ENCODE results near the gene ERFL. TPM values are rescaled to one million over a fixed set of nuclear protein-coding genes. Genes with fewer than 3 reads are reported as not detected.

Gene ERFL
- total RNA-seq, 1 experiment from 2014 or later = 0.65 TPM

- H3K4me1 ChIP-seq (replicated peaks; ENCODE audit: insufficient read depth) = no peaks in the 10 kb centered on the region
- no peak overlapping the region for H3K27ac ChIP-seq
- no peaks in the 10 kb centered on the region for H3K9me3 ChIP-seq (ENCODE audit: insufficient read depth, low read depth)
- no TSS peak for BruUV-seq (replicated peaks)
- H3K4me3 ChIP-seq = no peak overlapping the region
- peaks cover 14% of the 10 kb centered on the region for H4K20me1 ChIP-seq (ENCODE audit: insufficient read depth)
- intact Hi-C loops (cut with micrococcal nuclease; ENCODE audit: unreplicated experiment) = no loop called here
- ChIA-PET POLR2A (ENCODE audit: unreplicated experiment) (no interaction called here), CTCF (no interaction called here)
- peaks cover 6% of the 10 kb centered on the region; the same call in 1 of the 2 replicates for H3K36me3 ChIP-seq (ENCODE audit: low read depth)
- DNase-seq = no peak
- H3K27me3 ChIP-seq (ENCODE audit: insufficient read depth, low read depth) = no peaks in the 10 kb centered on the region
- H3K79me2 ChIP-seq (ENCODE audit: low read depth) = no peaks in the 10 kb centered on the region
- no peaks in the 10 kb centered on the region for H3K9me2 ChIP-seq (ENCODE audit: insufficient read depth)
- H2AFZ ChIP-seq = no peak overlapping the region
- no peak overlapping the region for H3K4me2 ChIP-seq
- peaks cover 9% of the 10 kb centered on the region; the same call in 1 of the 2 replicates for H3F3A ChIP-seq (ENCODE audit: insufficient read depth, low read depth)
- TF ChIP-seq CTCF (conservative IDR thresholded peaks at IDR 0.05) = no peak
- TF ChIP-seq EZH2 (IDR thresholded peaks at IDR 0.05; ENCODE audit: low read depth) = no peak
These were observed 31.1 kb downstream of the ERFL start for GRCh38 chr19:41897181-41897580.

GRCh38 chr19:41896581-41896942, 31.7 kb downstream of the ERFL start:
- Histone ChIP-seq H3K9me2 (ENCODE audit: insufficient read depth) (no peaks in the 10 kb centered on the region), H3K4me3 (no peak overlapping the region), H3F3A (ENCODE audit: insufficient read depth, low read depth) (peaks cover 9% of the 10 kb centered on the region; the same call in 1 of the 2 replicates), H2AFZ (no peak overlapping the region), H3K9me3 (ENCODE audit: insufficient read depth, low read depth) (no peaks in the 10 kb centered on the region), H3K4me1 (replicated peaks; ENCODE audit: insufficient read depth) (no peaks in the 10 kb centered on the region), H3K27ac (no peak overlapping the region), H3K79me2 (ENCODE audit: low read depth) (no peaks in the 10 kb centered on the region), H3K4me2 (no peak overlapping the region), H4K20me1 (ENCODE audit: insufficient read depth) (peaks cover 14% of the 10 kb centered on the region), H3K27me3 (ENCODE audit: insufficient read depth, low read depth) (no peaks in the 10 kb centered on the region), H3K36me3 (ENCODE audit: low read depth) (peaks cover 10% of the 10 kb centered on the region; the same call in 1 of the 2 replicates)
- BruUV-seq (replicated peaks) = no TSS peak
- TF ChIP-seq CTCF (conservative IDR thresholded peaks at IDR 0.05) (no peak), EZH2 (IDR thresholded peaks at IDR 0.05; ENCODE audit: low read depth) (no peak)
- DNase-seq = no peak
- POLR2A ChIA-PET (ENCODE audit: unreplicated experiment) = no interaction called here
- intact Hi-C loops (cut with micrococcal nuclease; ENCODE audit: unreplicated experiment) = no loop called here
- CTCF ChIA-PET = no interaction called here

GRCh38 chr19:41895745-41896580, 32.3 kb downstream of the ERFL start:
- Histone ChIP-seq H3K27ac (no peak overlapping the region), H4K20me1 (ENCODE audit: insufficient read depth) (peaks cover 17% of the 10 kb centered on the region), H3K4me3 (no peak overlapping the region), H3K4me2 (no peak overlapping the region), H3K79me2 (ENCODE audit: low read depth) (no peaks in the 10 kb centered on the region), H2AFZ (no peak overlapping the region), H3K36me3 (ENCODE audit: low read depth) (0 out of 2 replicates have a peak, but pooled peaks cover 12% of the 10 kb centered on the region), H3K27me3 (ENCODE audit: insufficient read depth, low read depth) (no peaks in the 10 kb centered on the region), H3K9me2 (ENCODE audit: insufficient read depth) (no peaks in the 10 kb centered on the region), H3K4me1 (replicated peaks; ENCODE audit: insufficient read depth) (no peaks in the 10 kb centered on the region), H3K9me3 (ENCODE audit: insufficient read depth, low read depth) (no peaks in the 10 kb centered on the region), H3F3A (ENCODE audit: insufficient read depth, low read depth) (peaks cover 9% of the 10 kb centered on the region; the same call in 1 of the 2 replicates)
- no peak for DNase-seq
- ChIA-PET CTCF (no interaction called here), POLR2A (ENCODE audit: unreplicated experiment) (no interaction called here)
- no TSS peak for BruUV-seq (replicated peaks)
- TF ChIP-seq EZH2 (IDR thresholded peaks at IDR 0.05; ENCODE audit: low read depth) (no peak), CTCF (conservative IDR thresholded peaks at IDR 0.05) (peak; percentile 45; the same call in 1 of the 2 replicates)
- intact Hi-C loops (cut with micrococcal nuclease; ENCODE audit: unreplicated experiment) = no loop called here
